Ascending aorta (tissue), 2 donors: ENCODE results near the gene BLID. TPM values are rescaled to one million over a fixed set of nuclear protein-coding genes. Genes with fewer than 3 reads are reported as not detected.
A peak's percentile ranks its signal among the peaks of the same experiment; 100 is the strongest.

ENCODE experiments used
- DNase-seq, 2 donors: peaks; one replicate each; pipeline ENCODE4 v3.0.0-alpha.2; 2019; ENCODE audit warnings: low spot score in 2 of 2
- H3K27ac ChIP-seq, 2 donors: fragments of 200-600 bp; sonication (generic); one replicate each; pipeline ENCODE4 v1.5.1; 2016 to 2017; ENCODE audit warnings: mild to moderate bottlenecking in 1 of 2
- H3K27me3 ChIP-seq: fragments of 200-600 bp; sonication (generic); one replicate; pipeline ENCODE4 v1.5.1; 2017
- H3K36me3 ChIP-seq, 2 donors: fragments of 200-600 bp; sonication (generic); one replicate each; pipeline ENCODE4 v1.5.1; 2016
- H3K4me1 ChIP-seq, 2 donors: fragments of 200-600 bp; sonication (generic); one replicate each; pipeline ENCODE4 v1.5.1; 2016 to 2017; ENCODE audit warnings: mild to moderate bottlenecking in 1 of 2
- H3K4me3 ChIP-seq, 2 donors: fragments of 200-600 bp; sonication (generic); one replicate each; pipeline ENCODE4 v1.5.1; 2016 to 2017; ENCODE audit warnings: mild to moderate bottlenecking in 1 of 2
- H3K9me3 ChIP-seq, 2 donors: fragments of 200-600 bp; sonication (generic); one replicate each; pipeline ENCODE4 v1.5.1; 2016
- intact Hi-C: fragments of 100-400 bp; cut with DNase I; formaldehyde crosslinking; loops from one replicate; pipeline ENCODE4 v1.15.1; 2023
- total RNA-seq: library from RNA; depleted of rRNA; stranded (reverse); fragments of >200 nt; gene quantifications from one replicate; pipeline ENCODE4 v1.1.0, GENCODE V29; 2016
- TF ChIP-seq, protein P1 (sequence below), 3 experiments: fragments of 200-600 bp in 2 of 3; fragments of 450-650 bp in 1 of 3; sonication (generic) in 2 of 3; IDR thresholded peaks; one replicate each; pipeline ENCODE4 v1.5.1; 2016 to 2019; ENCODE audit warnings: antibody characterized with exemption in 3 of 3, mild to moderate bottlenecking in 1 of 3, moderate library complexity in 1 of 3

The BLID gene
- total RNA-seq, 1 donor from 2014 or later, result not detected

DNA sequence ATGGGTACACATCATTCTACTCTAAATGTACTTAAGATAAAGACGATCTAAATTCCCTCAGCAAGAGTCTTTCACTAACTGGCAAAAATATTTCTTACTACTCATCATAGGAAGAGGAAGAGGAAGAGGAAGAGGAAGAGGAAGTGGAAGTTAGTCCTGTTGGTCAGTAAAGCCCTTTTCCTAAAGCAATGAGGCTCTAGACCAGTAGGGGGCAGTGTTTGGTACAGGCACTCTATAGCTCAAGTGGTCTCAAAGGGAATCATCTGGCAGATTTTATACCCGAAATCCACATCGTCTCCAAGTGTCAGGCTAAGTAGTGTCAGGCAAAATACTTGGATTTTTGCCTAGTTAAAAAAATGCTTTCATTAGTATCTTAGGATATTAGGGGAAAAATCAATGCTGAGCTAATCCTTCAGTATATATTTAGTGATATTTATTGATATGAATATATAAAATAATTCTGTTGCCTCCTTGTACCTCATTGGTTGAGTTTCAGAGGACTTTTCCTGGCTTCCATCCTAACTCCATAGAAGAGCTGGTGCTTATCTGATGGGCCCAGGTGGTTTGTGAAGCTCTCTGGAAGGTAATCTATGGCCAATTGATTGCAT, 7.7 kb downstream of the BLID start:
- Histone ChIP-seq H3K4me1 (peaks cover 3 to 32% of the 10 kb centered on the region in 2 donors), H3K27ac (peak overlapping the region; percentile 56 to 69), H3K27me3 (no peaks in the 10 kb centered on the region), H3K36me3 (no peaks in the 10 kb centered on the region), H3K4me3 (no peak overlapping the region), H3K9me3 (no peaks in the 10 kb centered on the region)
- DNase-seq, result no peak
- intact Hi-C loops, result loop anchor here (10.0 kb wide), 1 partner anchor 197 kb away; no protein-coding TSS in a partner anchor
- TF ChIP-seq, protein P1, sequence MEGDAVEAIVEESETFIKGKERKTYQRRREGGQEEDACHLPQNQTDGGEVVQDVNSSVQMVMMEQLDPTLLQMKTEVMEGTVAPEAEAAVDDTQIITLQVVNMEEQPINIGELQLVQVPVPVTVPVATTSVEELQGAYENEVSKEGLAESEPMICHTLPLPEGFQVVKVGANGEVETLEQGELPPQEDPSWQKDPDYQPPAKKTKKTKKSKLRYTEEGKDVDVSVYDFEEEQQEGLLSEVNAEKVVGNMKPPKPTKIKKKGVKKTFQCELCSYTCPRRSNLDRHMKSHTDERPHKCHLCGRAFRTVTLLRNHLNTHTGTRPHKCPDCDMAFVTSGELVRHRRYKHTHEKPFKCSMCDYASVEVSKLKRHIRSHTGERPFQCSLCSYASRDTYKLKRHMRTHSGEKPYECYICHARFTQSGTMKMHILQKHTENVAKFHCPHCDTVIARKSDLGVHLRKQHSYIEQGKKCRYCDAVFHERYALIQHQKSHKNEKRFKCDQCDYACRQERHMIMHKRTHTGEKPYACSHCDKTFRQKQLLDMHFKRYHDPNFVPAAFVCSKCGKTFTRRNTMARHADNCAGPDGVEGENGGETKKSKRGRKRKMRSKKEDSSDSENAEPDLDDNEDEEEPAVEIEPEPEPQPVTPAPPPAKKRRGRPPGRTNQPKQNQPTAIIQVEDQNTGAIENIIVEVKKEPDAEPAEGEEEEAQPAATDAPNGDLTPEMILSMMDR (IDR thresholded peaks at IDR 0.05), result peak in 1 of 3 experiments; percentile 25

- DNase-seq, result no peak
- Histone ChIP-seq H3K36me3 (no peaks in the 10 kb centered on the region), H3K27ac (peak overlapping the region; percentile 34 to 56), H3K9me3 (no peaks in the 10 kb centered on the region), H3K4me3 (no peak overlapping the region), H3K4me1 (peaks cover 3 to 37% of the 10 kb centered on the region in 2 donors), H3K27me3 (no peaks in the 10 kb centered on the region)
- TF ChIP-seq, protein P1 (IDR thresholded peaks at IDR 0.05), result no peak
- intact Hi-C loops, result loop anchor here (10.0 kb wide), 1 partner anchor 197 kb away; no protein-coding TSS in a partner anchor
These were observed 8.4 kb downstream of the BLID start for GRCh38 chr11:122107566-122107965.

DNA sequence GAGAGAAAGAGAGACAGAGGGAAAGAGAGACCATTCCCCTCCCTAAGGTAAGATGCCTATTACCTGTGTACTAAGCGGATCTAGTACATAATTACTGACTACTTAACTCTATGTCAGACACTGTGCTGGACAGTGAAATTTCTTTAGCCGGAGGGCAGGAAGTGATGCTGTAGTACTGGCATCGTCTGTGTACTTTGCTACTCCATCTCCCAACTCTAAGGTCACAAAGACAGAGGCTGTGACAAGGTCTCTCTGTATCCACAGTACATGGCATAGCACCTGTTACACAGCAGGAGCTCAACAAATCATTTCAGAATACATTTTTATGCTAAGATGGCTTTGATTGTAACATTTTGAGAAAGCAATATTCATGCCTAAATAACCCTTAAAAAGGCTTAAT, 9.0 kb downstream of the BLID start:
- intact Hi-C loops, result loop anchor here (10.0 kb wide), 1 partner anchor 198 kb away; no protein-coding TSS in a partner anchor
- no peaks in the 10 kb centered on the region for H3K9me3 ChIP-seq
- peak overlapping the region; percentile 34 to 56 for H3K27ac ChIP-seq

DNA sequence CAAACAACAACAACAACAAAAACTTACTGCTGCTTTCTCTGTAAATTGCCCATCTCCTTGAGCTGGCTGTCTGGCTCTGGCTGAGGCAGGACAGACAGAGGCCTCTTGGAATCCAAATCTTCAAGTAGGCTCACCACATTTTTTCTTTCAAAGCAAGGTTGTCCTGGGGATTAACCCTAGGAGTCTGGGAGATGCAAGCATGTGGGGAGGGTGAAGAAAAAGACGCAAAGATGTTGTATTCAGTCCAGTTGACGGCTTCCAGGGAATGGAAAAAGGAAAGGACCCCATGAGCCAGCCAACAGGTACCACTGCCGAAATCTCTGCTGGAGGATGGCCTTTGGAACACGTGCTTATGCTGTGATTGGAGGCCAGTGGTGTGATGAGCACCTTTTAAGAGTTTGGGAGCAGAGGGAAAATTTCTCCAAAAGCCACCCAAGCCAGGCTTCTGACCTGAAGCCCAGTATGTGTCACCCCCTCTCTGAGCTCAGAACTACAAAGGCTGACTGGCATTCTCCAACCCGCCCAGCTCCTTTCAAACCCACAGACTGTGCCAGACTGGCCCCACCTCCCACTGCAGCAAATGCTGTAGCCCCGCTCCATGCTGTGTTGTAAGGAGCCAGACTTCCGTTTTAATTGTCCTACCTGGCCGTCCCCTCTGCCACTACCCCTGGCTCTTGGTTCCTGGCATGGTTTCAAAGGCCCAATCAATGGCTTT, 10.8 kb downstream of the BLID start:
- Histone ChIP-seq H3K4me1 (peaks cover 3 to 36% of the 10 kb centered on the region in 2 donors), H3K27me3 (no peaks in the 10 kb centered on the region), H3K36me3 (no peaks in the 10 kb centered on the region), H3K9me3 (no peaks in the 10 kb centered on the region), H3K27ac (peak overlapping the region; percentile 91), H3K4me3 (no peak overlapping the region)
- intact Hi-C loops, result loop anchor here (10.0 kb wide), 1 partner anchor 200 kb away; no protein-coding TSS in a partner anchor
- DNase-seq, result peak in 1 of 2 donors; percentile 83
- TF ChIP-seq, protein P1 (IDR thresholded peaks at IDR 0.05), result no peak

More for the DNA sequence above, 9.0 kb downstream of the BLID start:
- H3K36me3 ChIP-seq, result no peaks in the 10 kb centered on the region
- no peak for DNase-seq
- TF ChIP-seq, protein P1 (IDR thresholded peaks at IDR 0.05), result no peak
- no peaks in the 10 kb centered on the region for H3K27me3 ChIP-seq
- no peak overlapping the region for H3K4me3 ChIP-seq
- peaks cover 3 to 41% of the 10 kb centered on the region in 2 donors for H3K4me1 ChIP-seq

DNA sequence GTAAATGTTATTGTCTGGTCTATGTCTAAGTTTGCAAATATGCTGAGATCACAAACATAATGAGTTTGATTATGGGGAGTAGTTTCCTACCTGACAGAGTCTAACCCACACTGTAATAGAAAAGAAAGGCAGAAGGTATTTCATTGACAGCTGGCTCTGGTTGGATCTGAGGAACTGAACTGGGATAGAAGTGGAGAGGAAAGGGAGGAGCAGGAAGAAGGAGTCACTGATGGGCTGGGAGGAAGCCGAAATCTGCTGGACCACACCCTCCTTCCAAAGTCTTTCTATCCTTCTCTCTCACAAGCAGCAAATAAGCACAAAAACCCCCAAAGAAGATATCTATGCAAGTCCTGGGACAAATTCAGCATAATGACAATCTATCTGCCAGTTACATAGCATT, 11.7 kb downstream of the BLID start:
- Histone ChIP-seq H3K4me1 (peaks cover 3 to 34% of the 10 kb centered on the region in 2 donors), H3K9me3 (no peaks in the 10 kb centered on the region), H3K36me3 (no peaks in the 10 kb centered on the region), H3K27me3 (no peaks in the 10 kb centered on the region), H3K4me3 (no peak overlapping the region), H3K27ac (peak overlapping the region; percentile 91)
- intact Hi-C loops, result loop anchor here (5.0 to 10.0 kb wide), 5 partner anchors 200 to 512 kb away; no protein-coding TSS in a partner anchor
- TF ChIP-seq, protein P1 (IDR thresholded peaks at IDR 0.05), result no peak
- DNase-seq, result no peak
